Measurements from ENCODE around the gene F12. TPM values are rescaled to one million over a fixed set of nuclear protein-coding genes. Genes with fewer than 3 reads are reported as not detected.

F12 gene
- total RNA-seq, 1 donor from 2014 or later: not detected

DNA sequence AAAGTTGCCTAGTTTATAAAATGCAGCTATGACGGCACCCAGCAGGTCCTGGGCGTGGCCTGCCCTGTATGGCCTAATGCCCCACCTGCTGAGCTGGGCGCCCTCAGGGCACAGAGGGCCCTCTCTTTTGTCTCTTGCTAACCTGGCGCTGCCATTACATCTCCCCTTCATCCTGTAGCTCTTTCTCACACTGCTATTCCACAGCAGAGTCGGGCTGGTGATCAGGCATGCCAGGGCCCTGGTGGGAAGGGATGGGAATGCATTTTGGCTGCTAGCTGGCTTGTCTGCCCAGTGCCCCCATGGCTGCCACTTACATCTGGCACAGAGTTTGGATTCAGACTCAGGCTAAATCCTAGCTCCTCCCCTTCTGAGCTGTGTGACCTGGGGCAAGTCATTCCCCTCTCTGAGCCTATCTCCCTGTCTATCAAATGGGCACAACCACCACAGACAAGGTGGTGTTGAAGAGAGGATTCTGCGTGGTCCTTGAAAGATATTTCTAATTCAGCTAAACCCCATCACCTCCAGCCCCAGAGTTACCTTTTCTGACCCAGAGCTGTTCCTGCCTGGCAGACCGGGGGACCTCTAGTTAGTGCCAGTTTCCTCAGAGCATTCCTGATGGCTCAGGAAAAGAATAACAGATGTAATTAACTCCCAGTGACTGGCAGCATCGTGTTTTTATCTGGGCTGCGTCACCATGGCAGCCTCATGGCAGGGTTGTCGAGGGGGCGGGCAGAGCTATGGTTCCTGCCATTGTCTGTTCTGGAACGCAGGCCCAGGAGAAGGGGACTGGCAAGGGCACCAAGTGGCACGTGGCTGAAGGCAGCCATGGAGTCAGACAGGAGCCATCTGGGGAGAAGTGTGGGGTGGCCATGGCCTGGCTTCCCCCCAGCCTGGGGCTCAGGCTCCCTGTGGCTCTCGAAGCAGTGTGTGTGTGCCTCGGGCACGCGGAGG, 43.6 kb upstream of the F12 start:
- Histone ChIP-seq H4K20me1 (ENCODE audit: low read depth) (peaks cover 49% of the 10 kb centered on the region), H3K4me3 (no peak overlapping the region), H3K27me3 (no peaks in the 10 kb centered on the region), H3F3A (ENCODE audit: low read depth) (peaks cover 56% of the 10 kb centered on the region), H3K4me2 (peak overlapping the region; percentile 84), H2AFZ (replicated peaks) (no peak overlapping the region), H3K36me3 (peaks cover 4% of the 10 kb centered on the region), H3K79me2 (ENCODE audit: low read depth) (peaks cover 11% of the 10 kb centered on the region), H3K4me1 (peaks cover 15% of the 10 kb centered on the region), H3K27ac (no peak overlapping the region), H3K9ac (no peak overlapping the region), H3K9me3 (ENCODE audit: low read depth) (no peaks in the 10 kb centered on the region)
- Mint-ChIP-seq H3K36me3 (peaks cover 11% of the 10 kb centered on the region), H3K4me1 (peaks cover 57% of the 10 kb centered on the region), H3K9me3 (no peaks in the 10 kb centered on the region), H3K27ac (no peak overlapping the region), H3K4me3 (peak overlapping the region; percentile 84), H3K27me3 (ENCODE audit: insufficient read depth, low read depth) (peaks cover 25% of the 10 kb centered on the region)
- no peak for TF ChIP-seq EZH2 (IDR thresholded peaks at IDR 0.05)
- no peak for DNase-seq (ENCODE audit: low spot score)

GRCh38 chr5:177450667-177451424, 41.5 kb upstream of the F12 start:
- Mint-ChIP-seq H3K9me3 (no peaks in the 10 kb centered on the region), H3K4me3 (no peak overlapping the region), H3K4me1 (peaks cover 50% of the 10 kb centered on the region), H3K27ac (no peak overlapping the region), H3K27me3 (ENCODE audit: insufficient read depth, low read depth) (peaks cover 22% of the 10 kb centered on the region), H3K36me3 (peaks cover 6% of the 10 kb centered on the region)
- H3K27ac ChIP-seq: no peak overlapping the region
- peaks cover 19% of the 10 kb centered on the region for H3K4me1 ChIP-seq
- no peak overlapping the region for H2AFZ ChIP-seq (replicated peaks)
- H3K36me3 ChIP-seq: no peaks in the 10 kb centered on the region
- no peak for DNase-seq (ENCODE audit: low spot score)
- H3K4me2 ChIP-seq: no peak overlapping the region
- TF ChIP-seq, protein P1, sequence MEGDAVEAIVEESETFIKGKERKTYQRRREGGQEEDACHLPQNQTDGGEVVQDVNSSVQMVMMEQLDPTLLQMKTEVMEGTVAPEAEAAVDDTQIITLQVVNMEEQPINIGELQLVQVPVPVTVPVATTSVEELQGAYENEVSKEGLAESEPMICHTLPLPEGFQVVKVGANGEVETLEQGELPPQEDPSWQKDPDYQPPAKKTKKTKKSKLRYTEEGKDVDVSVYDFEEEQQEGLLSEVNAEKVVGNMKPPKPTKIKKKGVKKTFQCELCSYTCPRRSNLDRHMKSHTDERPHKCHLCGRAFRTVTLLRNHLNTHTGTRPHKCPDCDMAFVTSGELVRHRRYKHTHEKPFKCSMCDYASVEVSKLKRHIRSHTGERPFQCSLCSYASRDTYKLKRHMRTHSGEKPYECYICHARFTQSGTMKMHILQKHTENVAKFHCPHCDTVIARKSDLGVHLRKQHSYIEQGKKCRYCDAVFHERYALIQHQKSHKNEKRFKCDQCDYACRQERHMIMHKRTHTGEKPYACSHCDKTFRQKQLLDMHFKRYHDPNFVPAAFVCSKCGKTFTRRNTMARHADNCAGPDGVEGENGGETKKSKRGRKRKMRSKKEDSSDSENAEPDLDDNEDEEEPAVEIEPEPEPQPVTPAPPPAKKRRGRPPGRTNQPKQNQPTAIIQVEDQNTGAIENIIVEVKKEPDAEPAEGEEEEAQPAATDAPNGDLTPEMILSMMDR (IDR thresholded peaks at IDR 0.05): no peak
- TF ChIP-seq EZH2 (IDR thresholded peaks at IDR 0.05) (no peak), EZH2phosphoT487 (IDR thresholded peaks at IDR 0.05) (no peak)
- peaks cover 52% of the 10 kb centered on the region for H3F3A ChIP-seq (ENCODE audit: low read depth)
- peaks cover 5% of the 10 kb centered on the region for H3K79me2 ChIP-seq (ENCODE audit: low read depth)
- H3K9me3 ChIP-seq (ENCODE audit: low read depth): no peaks in the 10 kb centered on the region
- no peak overlapping the region for H3K9ac ChIP-seq
- H3K4me3 ChIP-seq: no peak overlapping the region
- peaks cover 37% of the 10 kb centered on the region for H4K20me1 ChIP-seq (ENCODE audit: low read depth)
- H3K27me3 ChIP-seq: no peaks in the 10 kb centered on the region

- no peak for TF ChIP-seq EZH2phosphoT487 (IDR thresholded peaks at IDR 0.05)
- TF ChIP-seq, protein P1 (IDR thresholded peaks at IDR 0.05): no peak
- peaks cover 6% of the 10 kb centered on the region for H3K36me3 Mint-ChIP-seq
- Histone ChIP-seq H2AFZ (replicated peaks) (no peak overlapping the region), H3K9me3 (ENCODE audit: low read depth) (no peaks in the 10 kb centered on the region), H4K20me1 (ENCODE audit: low read depth) (peaks cover 37% of the 10 kb centered on the region), H3K4me3 (no peak overlapping the region), H3K4me2 (no peak overlapping the region), H3F3A (ENCODE audit: low read depth) (peaks cover 50% of the 10 kb centered on the region), H3K36me3 (no peaks in the 10 kb centered on the region), H3K9ac (no peak overlapping the region), H3K4me1 (peaks cover 22% of the 10 kb centered on the region), H3K79me2 (ENCODE audit: low read depth) (peaks cover 5% of the 10 kb centered on the region), H3K27me3 (no peaks in the 10 kb centered on the region), H3K27ac (no peak overlapping the region)
- no peaks in the 10 kb centered on the region for H3K9me3 Mint-ChIP-seq
- DNase-seq (ENCODE audit: low spot score): no peak
- H3K4me1 Mint-ChIP-seq: peaks cover 65% of the 10 kb centered on the region
- no peak overlapping the region for H3K27ac Mint-ChIP-seq
- H3K27me3 Mint-ChIP-seq (ENCODE audit: insufficient read depth, low read depth): peaks cover 30% of the 10 kb centered on the region
- H3K4me3 Mint-ChIP-seq: peak overlapping the region; percentile 75
Observed at GRCh38 chr5:177449140-177450061, 40.0 kb upstream of the F12 start.

All from neural progenitor cell (in vitro differentiated cells).